GM23338 (cell line): Measurements from ENCODE around the gene ASPHD1. TPM values are rescaled to one million over a fixed set of nuclear protein-coding genes. Genes with fewer than 3 reads are reported as not detected.

Source experiments
- ATAC-seq: fragments of 200-7000 bp; cut with Tn5 transposase; 3 replicates; pipeline ENCODE4 v1.9.1; 2020
- DNase-seq: peaks from one replicate; pipeline ENCODE4 v3.0.0-alpha.2; 2015; ENCODE audit warnings: low spot score
- H2AFZ ChIP-seq: fragments of 200-600 bp; sonication (generic); 2 replicates; pipeline ENCODE4 v1.8.0; 2016; ENCODE audit warnings: antibody characterized with exemption, mild to moderate bottlenecking, moderate library complexity
- H3F3A ChIP-seq: fragments of 200-600 bp; sonication (generic); replicated peaks from 2 replicates; pipeline ENCODE4 v1.8.0; 2017; ENCODE audit warnings: antibody characterized with exemption, mixed run types, low read depth
- H3K27ac ChIP-seq: fragments of 200-600 bp; sonication (generic); 2 replicates; pipeline ENCODE4 v1.6.1; 2016; ENCODE audit warnings: low read depth
- H3K27me3 ChIP-seq: fragments of 200-600 bp; sonication (generic); 2 replicates; pipeline ENCODE4 v1.8.0; 2016; ENCODE audit warnings: mild to moderate bottlenecking, mixed run types, moderate library complexity; ENCODE audit not compliant: insufficient read depth
- H3K36me3 ChIP-seq: fragments of 200-600 bp; sonication (generic); 2 replicates; pipeline ENCODE4 v1.8.0; 2016; ENCODE audit warnings: mild to moderate bottlenecking; ENCODE audit not compliant: insufficient read depth
- H3K4me1 ChIP-seq: fragments of 200-600 bp; sonication (generic); 2 replicates; pipeline ENCODE4 v1.8.0; 2016; ENCODE audit warnings: mild to moderate bottlenecking, moderate library complexity; ENCODE audit not compliant: insufficient read depth
- H3K4me2 ChIP-seq: fragments of 200-600 bp; sonication (generic); 2 replicates; pipeline ENCODE4 v1.7.1; 2017; ENCODE audit warnings: mixed run types
- H3K4me3 ChIP-seq: fragments of 200-600 bp; sonication (generic); 2 replicates; pipeline ENCODE4 v1.6.1; 2016; ENCODE audit warnings: mixed run types
- H3K79me2 ChIP-seq: fragments of 200-600 bp; sonication (generic); replicated peaks from 2 replicates; pipeline ENCODE4 v1.8.0; 2017; ENCODE audit warnings: mild to moderate bottlenecking; ENCODE audit not compliant: insufficient read depth
- H3K9me2 ChIP-seq: fragments of 200-600 bp; sonication (generic); 2 replicates; pipeline ENCODE4 v1.8.0; 2017; ENCODE audit not compliant: insufficient read depth
- H4K20me1 ChIP-seq: fragments of 200-600 bp; sonication (generic); replicated peaks from 2 replicates; pipeline ENCODE4 v1.8.0; 2017; ENCODE audit warnings: mild to moderate bottlenecking; ENCODE audit not compliant: insufficient read depth
- H3K27ac Mint-ChIP-seq: 2 replicates; pipeline ENCODE4 v1.8.0; 2020; ENCODE audit warnings: inconsistent platforms, mild to moderate bottlenecking, moderate library complexity, mixed read lengths
- H3K27me3 Mint-ChIP-seq: 3 replicates; pipeline ENCODE4 v1.8.0; 2022; ENCODE audit warnings: low read depth, mild to moderate bottlenecking, moderate library complexity, mixed read lengths, inconsistent platforms; ENCODE audit not compliant: insufficient read depth, poor library complexity
- H3K36me3 Mint-ChIP-seq: 3 replicates; pipeline ENCODE4 v1.8.0; 2021; ENCODE audit warnings: low read depth, mild to moderate bottlenecking, inconsistent platforms, moderate library complexity, mixed read lengths
- H3K4me1 Mint-ChIP-seq: 3 replicates; pipeline ENCODE4 v1.8.0; 2020; ENCODE audit warnings: mild to moderate bottlenecking, inconsistent platforms, mixed read lengths
- H3K4me3 Mint-ChIP-seq: 3 replicates; pipeline ENCODE4 v1.8.0; 2021; ENCODE audit warnings: moderate library complexity, mild to moderate bottlenecking, inconsistent platforms, mixed read lengths
- H3K9me3 Mint-ChIP-seq: 3 replicates; pipeline ENCODE4 v1.8.0; 2020; ENCODE audit warnings: moderate library complexity, mild to moderate bottlenecking, inconsistent platforms, mixed read lengths
- CREB1 ChIP-seq: fragments of 250-450 bp; sonication (Bioruptor Pico); IDR thresholded peaks from 2 replicates; pipeline ENCODE4 v1.5.0; 2020; ENCODE audit warnings: low read depth, mild to moderate bottlenecking, moderate library complexity
- ETS1 ChIP-seq: IDR thresholded peaks from 2 replicates; pipeline ENCODE4 v1.6.1; 2016; ENCODE audit warnings: antibody characterized with exemption
- EZH2 ChIP-seq: fragments of 200-600 bp; sonication (generic); IDR thresholded peaks from one replicate; pipeline ENCODE4 v1.8.0; 2017; ENCODE audit warnings: antibody characterized with exemption, mild to moderate bottlenecking, low read depth; ENCODE audit not compliant: unreplicated experiment
- NANOG ChIP-seq: IDR thresholded peaks from 2 replicates; pipeline ENCODE4 v1.6.1; 2016; ENCODE audit warnings: antibody characterized with exemption, borderline replicate concordance
- REST ChIP-seq: IDR thresholded peaks from one replicate; pipeline ENCODE4 v1.6.1; 2018; ENCODE audit warnings: antibody characterized with exemption; ENCODE audit not compliant: unreplicated experiment
- ZNF331 ChIP-seq: fragments of 250-450 bp; sonication (Bioruptor Pico); IDR thresholded peaks from 2 replicates; pipeline ENCODE4 v1.5.0; 2020; ENCODE audit warnings: low read depth, mild to moderate bottlenecking, moderate library complexity
- ZNF462 ChIP-seq: fragments of 250-450 bp; sonication (Bioruptor Pico); IDR thresholded peaks from 2 replicates; pipeline ENCODE4 v1.5.0; 2020; ENCODE audit warnings: mild to moderate bottlenecking, moderate library complexity
- polyA plus RNA-seq: library from polyadenylated mRNA; unstranded; fragments of >200 nt; fragmentation: Nextera tagmentation; extraction: Ambion mirVana; gene quantifications from 2 replicates; pipeline ENCODE4 v1.2.1, GENCODE V29; 2016
- total RNA-seq: library from RNA; depleted of rRNA; stranded (reverse); fragments of >200 nt; shearing (Covaris generic); gene quantifications from 2 replicates; pipeline ENCODE4 v1.2.3, GENCODE V29; 2014

Gene ASPHD1
- total and polyA plus RNA-seq, 2 experiments from 2014 or later, result 15.5 to 20.6 TPM

DNA sequence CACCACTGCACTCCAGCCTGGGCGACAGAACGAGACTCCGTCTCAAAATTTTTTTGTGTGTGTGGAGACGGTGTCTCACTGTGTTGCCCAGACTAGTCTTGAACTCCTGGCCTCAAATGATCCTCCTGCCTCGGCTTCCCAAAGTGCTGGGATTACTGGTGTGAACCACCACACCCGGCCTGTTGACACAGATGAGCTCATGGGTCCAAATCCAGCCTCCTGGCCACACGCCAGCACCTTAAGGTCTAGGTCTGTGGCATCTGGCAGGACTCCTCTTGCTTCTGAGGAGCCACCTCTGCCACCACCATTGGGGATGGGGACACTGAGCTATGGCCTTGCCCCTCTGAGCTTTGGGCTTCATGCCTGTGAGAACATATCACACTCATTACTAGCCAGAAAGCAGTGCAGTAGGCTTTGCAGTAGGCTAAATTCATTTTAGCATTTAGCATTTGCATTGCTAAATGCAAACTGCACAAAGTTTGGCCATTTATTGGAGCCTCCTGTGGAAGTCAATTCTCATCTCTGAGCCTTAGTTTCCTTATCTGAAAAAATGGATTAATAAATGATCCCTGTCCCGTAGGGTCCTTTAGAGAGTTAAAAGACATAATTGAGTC, 31.8 kb upstream of the ASPHD1 start:
- no peak overlapping the region for H3K4me3 Mint-ChIP-seq
- H2AFZ ChIP-seq, result no peak overlapping the region
- DNase-seq, result no peak

More for the DNA sequence above, 31.8 kb upstream of the ASPHD1 start:
- no peaks in the 10 kb centered on the region for H3K79me2 ChIP-seq
- no peaks in the 10 kb centered on the region for H3K27me3 ChIP-seq
- H3F3A ChIP-seq, result no peaks in the 10 kb centered on the region
- TF ChIP-seq CREB1 (CRISPR knock-in tag) (no peak), EZH2 (no peak), ZNF331 (CRISPR knock-in tag) (no peak), NANOG (no peak), ZNF462 (CRISPR knock-in tag) (no peak), REST (no peak), ETS1 (no peak)
- no peaks in the 10 kb centered on the region for H3K9me2 ChIP-seq
- H3K4me1 ChIP-seq, result 0 out of 2 replicates have a peak, but pooled peaks cover 4% of the 10 kb centered on the region
- H3K27ac Mint-ChIP-seq, result no peak overlapping the region
- no peak for ATAC-seq
- no peaks in the 10 kb centered on the region for H3K9me3 Mint-ChIP-seq
- H3K36me3 ChIP-seq, result no peaks in the 10 kb centered on the region
- H3K4me2 ChIP-seq, result no peak overlapping the region
- no peaks in the 10 kb centered on the region for H4K20me1 ChIP-seq
- H3K36me3 Mint-ChIP-seq, result 0 out of 3 replicates have a peak, but pooled peaks cover 3% of the 10 kb centered on the region
- no peak overlapping the region for H3K27ac ChIP-seq
- H3K4me1 Mint-ChIP-seq, result peaks cover 3% of the 10 kb centered on the region; the same call in 2 of the 3 replicates
- H3K4me3 ChIP-seq, result no peak overlapping the region
- peaks cover 10% of the 10 kb centered on the region for H3K27me3 Mint-ChIP-seq
